ENCODE data around the gene SLC25A4. TPM values are rescaled to one million over a fixed set of nuclear protein-coding genes. Genes with fewer than 3 reads are reported as not detected.
"Not testable (repeated sequence)": the region's sequence is repeated elsewhere in the genome, so short reads cannot be mapped to it uniquely, and the experiment has no call there.

SLC25A4 gene
- total RNA-seq, result 1 to 10 TPM; 5.8 to 6.4 TPM

DNA sequence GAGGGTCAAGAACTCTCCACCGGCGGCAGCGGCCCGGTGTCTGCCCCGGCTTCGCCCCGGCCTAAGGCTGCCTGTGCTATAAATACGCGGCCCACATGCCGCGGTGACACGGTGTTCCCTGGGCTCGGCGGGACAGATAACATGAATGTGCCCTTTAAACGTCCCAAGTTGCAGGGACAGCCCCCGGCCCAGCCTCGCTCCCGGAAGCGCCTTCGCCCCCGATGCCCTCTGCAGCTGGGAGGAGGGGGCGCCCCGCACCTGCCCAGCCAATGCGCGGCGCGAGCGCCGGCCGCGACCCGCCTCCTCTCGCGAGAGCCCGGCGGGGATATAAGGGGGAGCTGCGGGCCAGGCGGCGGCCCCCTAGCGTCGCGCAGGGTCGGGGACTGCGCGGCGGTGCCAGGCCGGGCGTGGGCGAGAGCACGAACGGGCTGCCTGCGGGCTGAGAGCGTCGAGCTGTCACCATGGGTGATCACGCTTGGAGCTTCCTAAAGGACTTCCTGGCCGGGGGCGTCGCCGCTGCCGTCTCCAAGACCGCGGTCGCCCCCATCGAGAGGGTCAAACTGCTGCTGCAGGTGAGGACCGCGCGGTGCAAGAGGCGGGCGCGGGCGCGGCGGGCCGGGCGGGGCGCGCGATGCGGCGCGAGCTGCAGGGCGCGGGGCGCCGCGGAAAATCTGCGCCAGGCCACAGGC, at the start of gene SLC25A4:
Gene SLC25A4, plus strand, starts transcription at position 355 of the 689 bp plus-strand sequence. Its CDS starts 107 bp downstream, at position 462.
- peaks cover 12% of the 10 kb centered on the region for H3K4me1 Mint-ChIP-seq
- H3K36me3 Mint-ChIP-seq, result no peaks in the 10 kb centered on the region
- peak within 1 kb of the TSS; percentile 73 for H3K4me3 Mint-ChIP-seq
- peaks cover 29% of the 10 kb centered on the region for H3K27me3 Mint-ChIP-seq
- CTCF ChIA-PET, result interaction anchor here (0.6 to 2.6 kb wide), 19 partner anchors 9 to 291 kb away, joined by 3 to 17 read pairs (median 4); partner anchors contain the start of gene SNX25
- peak; percentile 95 for ATAC-seq
- peak; percentile 84 for DNase-seq
- H3K27ac Mint-ChIP-seq, result no peak within 1 kb of the TSS
- no peaks in the 10 kb centered on the region for H3K9me3 Mint-ChIP-seq (ENCODE audit: low read depth)

- H3K27ac Mint-ChIP-seq, result no peak overlapping the region
- H3K27me3 Mint-ChIP-seq, result peaks cover 38% of the 10 kb centered on the region
- H3K4me1 Mint-ChIP-seq, result no peaks in the 10 kb centered on the region
- H3K36me3 Mint-ChIP-seq, result no peaks in the 10 kb centered on the region
- H3K4me3 Mint-ChIP-seq, result no peak overlapping the region
- H3K9me3 Mint-ChIP-seq (ENCODE audit: low read depth), result no peaks in the 10 kb centered on the region
- ATAC-seq, result no peak
- CTCF ChIA-PET, result interaction anchor here (0.6 to 1.7 kb wide), 2 partner anchors 54 to 118 kb away, joined by 3 to 5 read pairs; no protein-coding TSS in a partner anchor
- no peak for DNase-seq
These were observed 49.5 kb upstream of the SLC25A4 start for GRCh38 chr4:185093603-185094002.

DNA sequence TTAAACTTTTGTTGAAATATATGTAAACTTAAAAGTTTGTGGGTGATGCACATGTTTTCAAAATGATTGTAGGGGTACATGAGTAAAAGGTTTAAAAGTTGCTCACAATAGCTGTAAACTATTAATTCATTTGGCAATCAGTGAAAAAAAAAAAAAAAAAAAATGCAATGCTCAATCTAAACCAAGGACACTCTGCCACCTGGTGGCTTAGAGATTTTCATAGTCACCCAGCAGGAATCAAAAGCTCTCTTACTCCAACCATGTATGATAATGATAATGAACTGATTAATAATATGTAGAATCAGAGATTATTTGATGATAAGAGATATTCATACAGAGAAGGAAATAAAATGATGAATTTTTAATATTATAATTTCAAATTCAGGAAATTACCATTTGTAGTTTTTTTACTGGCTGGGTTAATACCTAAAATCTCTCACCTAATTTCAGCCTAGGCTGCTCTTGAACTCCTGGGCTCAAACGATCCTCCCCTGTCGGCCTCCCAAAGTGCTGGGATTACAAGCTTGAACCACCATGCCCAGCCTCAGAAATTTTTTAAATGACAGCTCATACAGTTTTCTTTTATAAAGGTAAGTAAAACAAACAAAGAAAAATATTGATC, 46.9 kb upstream of the SLC25A4 start:
- no peak for DNase-seq
- Mint-ChIP-seq H3K9me3 (ENCODE audit: low read depth) (no peaks in the 10 kb centered on the region), H3K4me3 (no peak overlapping the region), H3K4me1 (no peaks in the 10 kb centered on the region), H3K27ac (no peak overlapping the region), H3K27me3 (peaks cover 30% of the 10 kb centered on the region), H3K36me3 (no peaks in the 10 kb centered on the region)
- CTCF ChIA-PET, result interaction anchor here (0.6 to 3.6 kb wide), 12 partner anchors 8 to 832 kb away, joined by 3 to 43 read pairs (median 3); no protein-coding TSS in a partner anchor
- ATAC-seq, result no peak

DNA sequence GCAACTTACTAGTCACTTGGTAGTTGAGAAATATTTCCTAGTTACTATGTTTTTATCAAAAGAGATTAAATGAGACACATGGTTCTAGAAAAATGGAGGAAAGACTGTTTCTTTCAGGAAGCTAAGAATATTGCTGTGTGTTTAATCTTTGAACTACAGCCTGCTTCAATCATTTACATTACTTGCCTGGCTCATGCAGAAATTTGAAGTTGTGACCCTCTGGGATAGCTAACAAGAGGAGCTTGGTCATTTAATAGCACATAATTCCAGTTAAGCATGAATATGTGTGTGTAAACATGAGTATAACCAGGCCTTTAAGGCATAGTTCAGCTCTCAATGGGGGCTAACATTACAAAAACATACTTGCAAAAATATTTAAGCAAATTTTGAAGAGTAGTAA, 44.6 kb upstream of the SLC25A4 start:
- no peak overlapping the region for H3K27ac Mint-ChIP-seq
- DNase-seq, result no peak
- H3K36me3 Mint-ChIP-seq, result no peaks in the 10 kb centered on the region
- CTCF ChIA-PET, result interaction anchor here (1.0 to 3.6 kb wide), 4 partner anchors 8 to 57 kb away, joined by 3 to 43 read pairs (median 4); no protein-coding TSS in a partner anchor
- ATAC-seq, result no peak
- H3K9me3 Mint-ChIP-seq (ENCODE audit: low read depth), result no peaks in the 10 kb centered on the region
- no peaks in the 10 kb centered on the region for H3K4me1 Mint-ChIP-seq
- H3K4me3 Mint-ChIP-seq, result no peak overlapping the region
- peaks cover 27% of the 10 kb centered on the region for H3K27me3 Mint-ChIP-seq

GRCh38 chr4:185099024-185099682, 43.9 kb upstream of the SLC25A4 start:
- Mint-ChIP-seq H3K36me3 (no peaks in the 10 kb centered on the region), H3K9me3 (ENCODE audit: low read depth) (no peaks in the 10 kb centered on the region), H3K4me1 (no peaks in the 10 kb centered on the region), H3K4me3 (no peak overlapping the region), H3K27me3 (peaks cover 31% of the 10 kb centered on the region), H3K27ac (no peak overlapping the region)
- ATAC-seq (no peak), DNase-seq (no peak)
- CTCF ChIA-PET, result interaction anchor here (1.0 to 1.9 kb wide), 2 partner anchors 11 to 29 kb away, joined by 3 to 5 read pairs; no protein-coding TSS in a partner anchor

DNA sequence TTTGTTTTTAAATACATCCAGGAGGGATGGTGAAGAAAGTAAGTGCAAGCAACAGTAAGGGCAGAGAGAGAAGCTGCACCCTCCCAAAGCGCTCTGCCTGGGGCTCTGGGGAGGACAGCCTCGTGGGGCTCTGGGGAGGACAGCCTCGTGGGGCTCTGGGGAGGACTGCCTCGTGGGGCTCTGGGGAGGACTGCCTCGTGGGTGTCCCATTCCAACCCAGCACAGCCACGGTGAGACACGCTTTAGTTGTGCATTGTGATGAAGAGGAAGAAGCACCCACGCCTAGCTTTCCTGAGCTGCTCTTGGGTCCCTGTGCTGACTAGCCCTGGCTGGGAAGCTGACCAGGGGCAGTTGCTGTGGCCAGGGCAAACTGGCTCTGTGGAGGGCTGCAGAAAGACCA, 43.1 kb upstream of the SLC25A4 start:
- DNase-seq (no peak), ATAC-seq (no peak)
- H3K36me3 Mint-ChIP-seq, result no peaks in the 10 kb centered on the region
- CTCF ChIA-PET, result interaction anchor here (1.4 kb wide), 1 partner anchor 16 kb away, joined by 3 read pairs; no protein-coding TSS in a partner anchor
- no peak overlapping the region for H3K27ac Mint-ChIP-seq
- no peaks in the 10 kb centered on the region for H3K4me1 Mint-ChIP-seq
- no peaks in the 10 kb centered on the region for H3K9me3 Mint-ChIP-seq (ENCODE audit: low read depth)
- H3K27me3 Mint-ChIP-seq, result peaks cover 30% of the 10 kb centered on the region
- no peak overlapping the region for H3K4me3 Mint-ChIP-seq

DNA sequence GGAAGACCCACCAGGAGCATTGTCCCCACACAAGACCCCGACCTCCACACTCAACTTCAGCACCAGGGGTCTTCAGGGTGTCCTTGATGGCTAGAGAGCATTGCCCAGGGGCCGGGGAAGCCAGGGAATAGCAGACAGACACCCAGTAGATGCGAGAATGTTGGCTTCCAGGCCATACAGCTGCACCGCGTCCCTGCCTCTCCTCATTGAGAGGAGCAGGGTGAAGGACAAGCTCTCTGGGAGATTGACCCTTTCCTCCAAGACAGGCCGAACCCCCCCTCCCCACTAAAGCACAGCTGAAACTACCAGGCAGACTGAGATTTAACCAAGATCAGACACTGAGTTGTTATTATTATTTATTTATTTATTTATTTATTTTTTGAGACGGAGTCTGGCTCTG, 42.6 kb upstream of the SLC25A4 start:
- CTCF ChIA-PET, result interaction anchor here (1.4 kb wide), 1 partner anchor 15 kb away, joined by 3 read pairs; no protein-coding TSS in a partner anchor
- ATAC-seq (no peak), DNase-seq (no peak)
- Mint-ChIP-seq H3K9me3 (ENCODE audit: low read depth) (no peaks in the 10 kb centered on the region), H3K36me3 (no peaks in the 10 kb centered on the region), H3K4me3 (no peak overlapping the region), H3K27me3 (peaks cover 28% of the 10 kb centered on the region), H3K27ac (no peak overlapping the region), H3K4me1 (no peaks in the 10 kb centered on the region)

GRCh38 chr4:185101354-185101890, 41.6 kb upstream of the SLC25A4 start:
- DNase-seq (no peak), ATAC-seq (no peak)
- peaks cover 27% of the 10 kb centered on the region for H3K27me3 Mint-ChIP-seq
- H3K4me3 Mint-ChIP-seq, result no peak overlapping the region
- CTCF ChIA-PET, result no interaction called here
- H3K36me3 Mint-ChIP-seq, result no peaks in the 10 kb centered on the region
- no peaks in the 10 kb centered on the region for H3K9me3 Mint-ChIP-seq (ENCODE audit: low read depth)
- no peak overlapping the region for H3K27ac Mint-ChIP-seq
- H3K4me1 Mint-ChIP-seq, result no peaks in the 10 kb centered on the region

- H3K36me3 Mint-ChIP-seq, result no peaks in the 10 kb centered on the region
These were observed 38.3 kb upstream of the SLC25A4 start for GRCh38 chr4:185104733-185105132.

DNA sequence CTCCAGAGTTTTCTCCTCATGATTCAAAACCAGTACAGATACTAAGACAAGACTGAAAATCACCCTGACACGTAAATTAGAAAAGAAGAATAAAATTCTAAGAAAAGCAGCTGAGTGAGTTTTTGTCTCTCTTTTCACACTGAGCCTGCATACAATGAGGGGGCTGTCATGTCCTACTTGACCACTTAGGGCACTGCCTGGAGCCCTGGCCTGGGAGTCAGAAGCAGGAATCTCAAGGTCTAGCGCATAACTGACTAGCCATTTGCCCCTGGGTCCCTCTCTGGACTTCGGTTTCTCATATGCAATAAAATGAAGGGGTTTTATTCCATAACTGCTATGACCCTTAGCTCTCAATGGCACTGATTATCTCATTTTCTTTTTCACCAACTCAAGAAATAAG, 36.7 kb upstream of the SLC25A4 start:
- no peaks in the 10 kb centered on the region for H3K9me3 Mint-ChIP-seq (ENCODE audit: low read depth)
- CTCF ChIA-PET, result interaction anchor here (1.1 to 1.6 kb wide), 4 partner anchors 8 to 77 kb away, joined by 3 to 4 read pairs (median 4); no protein-coding TSS in a partner anchor
- H3K36me3 Mint-ChIP-seq, result no peaks in the 10 kb centered on the region
- DNase-seq (no peak), ATAC-seq (no peak)
- no peak overlapping the region for H3K4me3 Mint-ChIP-seq
- H3K27ac Mint-ChIP-seq, result no peak overlapping the region
- peaks cover 3% of the 10 kb centered on the region for H3K4me1 Mint-ChIP-seq
- peaks cover 33% of the 10 kb centered on the region for H3K27me3 Mint-ChIP-seq

More at GRCh38 chr4:185104733-185105132, 38.3 kb upstream of the SLC25A4 start:
- Mint-ChIP-seq H3K27ac (no peak overlapping the region), H3K4me1 (peaks cover 3% of the 10 kb centered on the region), H3K9me3 (ENCODE audit: low read depth) (no peaks in the 10 kb centered on the region), H3K4me3 (no peak overlapping the region), H3K27me3 (peaks cover 32% of the 10 kb centered on the region)
- no peak for DNase-seq
- CTCF ChIA-PET, result interaction anchor here (1.2 kb wide), 1 partner anchor 9 kb away, joined by 3 read pairs; no protein-coding TSS in a partner anchor
- ATAC-seq, result no peak

DNA sequence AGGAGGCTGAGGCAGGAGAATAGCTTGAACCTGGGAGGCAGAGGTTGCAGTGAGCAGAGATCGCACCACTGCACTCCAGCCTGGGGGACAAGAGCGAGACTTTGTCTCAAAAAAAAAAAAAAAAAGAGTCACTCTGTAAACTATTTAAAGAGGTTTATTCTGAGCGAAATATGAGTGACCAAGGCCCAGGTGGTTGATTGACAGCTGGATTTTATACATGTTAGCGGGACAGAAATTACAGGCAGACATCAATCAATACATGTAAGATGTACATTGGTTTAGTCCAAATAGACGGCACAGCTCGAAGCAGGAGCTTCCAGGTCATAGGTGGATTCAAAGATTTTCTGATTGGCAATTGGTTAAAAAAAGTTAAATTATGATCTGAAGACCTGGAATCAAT, 35.5 kb upstream of the SLC25A4 start:
- H3K4me3 Mint-ChIP-seq; H3K9me3 Mint-ChIP-seq (ENCODE audit: low read depth); ATAC-seq; H3K27ac Mint-ChIP-seq; H3K4me1 Mint-ChIP-seq; DNase-seq; H3K36me3 Mint-ChIP-seq: not testable (repeated sequence)
- CTCF ChIA-PET, result interaction anchor here (0.9 to 1.1 kb wide), 2 partner anchors 12 kb away, joined by 3 read pairs; no protein-coding TSS in a partner anchor
- peaks cover 28% of the 10 kb centered on the region for H3K27me3 Mint-ChIP-seq

GRCh38 chr4:185108185-185108584, 34.9 kb upstream of the SLC25A4 start:
- CTCF ChIA-PET, result interaction anchor here (0.9 to 1.1 kb wide), 2 partner anchors 11 to 12 kb away, joined by 3 read pairs; no protein-coding TSS in a partner anchor
- no peak overlapping the region for H3K27ac Mint-ChIP-seq
- no peaks in the 10 kb centered on the region for H3K9me3 Mint-ChIP-seq (ENCODE audit: low read depth)
- peaks cover 28% of the 10 kb centered on the region for H3K27me3 Mint-ChIP-seq
- ATAC-seq (no peak), DNase-seq (no peak)
- peaks cover 3% of the 10 kb centered on the region for H3K4me1 Mint-ChIP-seq
- no peak overlapping the region for H3K4me3 Mint-ChIP-seq
- no peaks in the 10 kb centered on the region for H3K36me3 Mint-ChIP-seq

- H3K27ac Mint-ChIP-seq, result no peak overlapping the region
- CTCF ChIA-PET, result interaction anchor here (0.9 kb wide), 1 partner anchor 11 kb away, joined by 3 read pairs; no protein-coding TSS in a partner anchor
These were observed 34.4 kb upstream of the SLC25A4 start for GRCh38 chr4:185108669-185109068.

More at GRCh38 chr4:185108669-185109068, 34.4 kb upstream of the SLC25A4 start:
- no peaks in the 10 kb centered on the region for H3K9me3 Mint-ChIP-seq (ENCODE audit: low read depth)
- no peak for ATAC-seq
- DNase-seq, result no peak
- no peak overlapping the region for H3K4me3 Mint-ChIP-seq
- H3K36me3 Mint-ChIP-seq, result no peaks in the 10 kb centered on the region
- peaks cover 30% of the 10 kb centered on the region for H3K27me3 Mint-ChIP-seq
- H3K4me1 Mint-ChIP-seq, result peaks cover 3% of the 10 kb centered on the region

Data from activated CD8-positive, alpha-beta memory T cell treated with anti-CD3 and anti-CD28 coated beads, Interleukin-2, amount 10 ng/mL, durations not matched to agents 7 days and 5 days (primary cell).